Dedifferentiated amniotic fluid mesenchymal stem cell (primary cell): ENCODE data around the gene SLC14A1.

Experiments used
- DNase-seq: peaks from one replicate; pipeline ENCODE4 v3.0.0-alpha.2; 2016; ENCODE audit errors: extremely low spot score

SLC14A1 gene

GRCh38 chr18:45722899-45723298, 1.1 kb upstream of the SLC14A1 start:
- peak; percentile 24 for DNase-seq

DNA sequence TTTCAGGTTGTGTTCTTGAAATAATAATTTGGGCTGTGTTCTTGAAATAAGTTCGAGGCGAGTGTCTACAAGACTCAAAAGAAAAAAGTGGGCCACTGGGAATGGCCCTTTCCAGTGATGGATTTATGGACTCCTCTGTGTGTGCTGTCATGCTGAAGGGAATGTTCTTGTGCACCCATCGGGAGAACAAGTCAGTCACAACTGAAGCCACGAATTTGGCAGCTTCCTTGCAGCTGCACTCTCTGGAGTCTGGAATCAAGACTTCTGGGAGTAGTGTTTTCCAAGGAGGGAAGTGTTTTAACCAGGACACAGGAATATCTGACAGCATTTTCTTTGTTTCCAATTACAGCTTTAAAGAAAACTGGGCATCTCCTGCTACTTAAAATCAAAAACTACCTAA, 620 bp downstream of the SLC14A1 start:
- no peak for DNase-seq

GRCh38 chr18:45725336-45725735, 1.4 kb downstream of the SLC14A1 start:
- DNase-seq = no peak

GRCh38 chr18:45726603-45727002, 2.6 kb downstream of the SLC14A1 start:
- no peak for DNase-seq

- no peak for DNase-seq
These were observed 3.1 kb downstream of the SLC14A1 start for GRCh38 chr18:45727068-45727467.

DNA sequence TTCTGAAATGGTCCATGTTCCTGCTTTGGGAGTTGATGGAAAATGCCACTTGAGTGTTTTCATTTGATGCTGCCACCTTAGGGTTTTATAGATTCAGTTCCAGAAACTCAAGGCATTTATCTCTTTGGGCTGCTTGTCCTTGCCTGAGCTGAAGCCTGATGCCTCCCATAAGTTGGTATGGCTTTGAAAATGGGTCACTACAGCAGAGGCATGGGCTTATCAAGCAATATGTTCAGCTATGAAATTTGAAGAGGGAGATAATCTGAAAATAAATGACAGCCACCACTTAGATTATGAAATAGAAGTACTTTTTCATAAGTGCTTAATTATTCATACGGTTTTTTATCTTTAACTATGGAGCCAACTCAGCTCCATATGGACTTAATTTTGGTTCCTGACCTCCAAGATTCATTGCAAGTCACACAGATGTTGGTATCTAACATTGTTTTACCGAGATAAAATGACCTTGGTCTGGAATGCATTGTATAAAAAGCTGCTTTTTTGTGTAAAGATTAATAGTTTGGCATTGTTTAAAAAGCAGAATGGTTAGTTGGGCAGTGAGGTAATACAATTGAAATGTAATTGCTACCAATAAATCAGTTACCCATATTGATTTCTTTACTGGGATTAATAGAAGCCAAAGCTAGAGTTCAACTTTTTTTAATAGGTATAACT, 4.5 kb downstream of the SLC14A1 start:
- no peak for DNase-seq

- peak; percentile 22 for DNase-seq
These were observed 7.0 kb downstream of the SLC14A1 start for GRCh38 chr18:45730832-45731575.

GRCh38 chr18:45731716-45732115, 7.7 kb downstream of the SLC14A1 start:
- DNase-seq = no peak

- no peak for DNase-seq
These were observed 9.6 kb downstream of the SLC14A1 start for GRCh38 chr18:45733535-45733934.

GRCh38 chr18:45734505-45734904, 10.5 kb downstream of the SLC14A1 start:
- DNase-seq = no peak

DNA sequence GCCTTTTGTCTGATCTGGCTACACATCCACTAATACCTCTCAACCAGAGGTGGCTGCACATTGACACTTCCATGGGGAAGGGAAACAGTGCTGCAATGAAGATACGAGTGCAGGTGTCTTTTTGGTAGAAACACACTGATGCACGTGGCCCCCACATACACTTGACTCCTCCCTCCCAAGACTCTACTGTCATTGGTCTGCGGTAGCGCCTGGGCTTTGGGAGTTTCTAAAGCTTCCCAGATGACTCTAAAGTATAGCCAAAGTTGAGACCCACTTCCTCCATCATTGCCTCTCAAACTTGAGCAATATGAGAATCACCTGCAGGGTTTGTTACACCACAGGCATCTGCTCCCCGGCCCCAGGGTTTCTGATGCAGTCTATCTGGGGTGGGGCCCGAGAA, 11.0 kb downstream of the SLC14A1 start:
- DNase-seq = no peak

DNA sequence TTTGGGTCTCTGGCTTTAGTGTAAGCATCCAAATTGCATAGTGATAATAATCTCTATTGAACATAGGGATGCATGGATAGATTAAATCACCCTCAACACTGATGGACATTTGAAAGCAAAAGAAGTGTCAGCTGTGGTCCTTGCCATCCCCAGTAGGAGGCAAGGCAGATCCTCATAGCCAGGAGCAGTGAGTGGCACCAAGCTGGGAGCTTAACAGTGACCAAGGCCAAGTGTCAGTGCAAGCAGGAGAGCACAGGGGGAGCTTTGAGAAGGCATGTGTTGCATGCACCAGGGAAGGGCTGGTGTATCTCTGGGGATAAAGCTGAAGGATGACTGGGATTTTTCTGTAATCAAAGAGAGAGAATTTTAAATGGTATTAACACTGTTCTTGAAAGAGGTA, 14.7 kb downstream of the SLC14A1 start:
- DNase-seq = no peak

- no peak for DNase-seq
These were observed 15.3 kb downstream of the SLC14A1 start for GRCh38 chr18:45739268-45739667.

- DNase-seq = no peak
These were observed 15.9 kb downstream of the SLC14A1 start for GRCh38 chr18:45739848-45740247.

DNA sequence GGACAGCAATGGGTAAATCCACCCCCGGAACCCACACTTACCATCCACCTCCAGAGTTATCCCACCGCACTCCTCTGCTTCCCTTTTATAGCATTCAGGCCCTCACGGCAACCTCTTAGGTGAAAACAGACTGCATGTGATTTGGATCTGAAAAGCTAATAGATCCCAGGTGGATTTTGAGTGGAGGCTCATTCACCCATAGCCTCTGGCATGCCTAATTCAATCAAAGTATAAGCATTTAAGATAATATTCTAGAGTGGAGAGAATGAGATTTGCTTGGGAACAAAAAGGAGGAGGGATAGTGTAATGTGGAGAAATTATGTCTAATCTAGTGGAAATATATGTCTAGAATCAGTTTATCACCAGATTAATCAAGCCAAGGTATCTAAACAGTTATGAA, 17.1 kb downstream of the SLC14A1 start:
- no peak for DNase-seq

- no peak for DNase-seq
These were observed 22.0 kb downstream of the SLC14A1 start for GRCh38 chr18:45745817-45746461.

- DNase-seq = no peak
These were observed 24.5 kb downstream of the SLC14A1 start for GRCh38 chr18:45748501-45748900.

- no peak for DNase-seq
These were observed 26.1 kb downstream of the SLC14A1 start for GRCh38 chr18:45749918-45750689.

DNA sequence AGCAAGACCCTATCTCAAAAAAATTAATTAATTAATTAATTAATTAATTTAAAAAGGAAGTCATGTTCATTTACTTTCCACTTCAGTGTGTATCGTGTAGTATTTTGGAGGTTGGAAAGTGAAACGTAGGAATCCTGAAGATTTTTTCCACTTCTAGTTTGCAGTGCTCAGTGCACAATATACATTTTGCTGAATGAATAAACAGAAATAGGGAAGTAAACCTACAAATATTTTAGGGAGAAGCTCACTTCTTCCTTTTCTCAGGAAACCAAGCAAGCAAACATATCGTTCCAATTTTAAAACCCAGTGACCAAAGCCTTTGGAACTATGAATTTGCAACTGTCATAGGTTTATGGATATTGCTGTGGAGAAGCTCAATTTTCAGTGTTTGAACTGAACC, 27.8 kb downstream of the SLC14A1 start:
- DNase-seq = no peak

GRCh38 chr18:45752681-45753080, 28.7 kb downstream of the SLC14A1 start:
- DNase-seq = no peak

DNA sequence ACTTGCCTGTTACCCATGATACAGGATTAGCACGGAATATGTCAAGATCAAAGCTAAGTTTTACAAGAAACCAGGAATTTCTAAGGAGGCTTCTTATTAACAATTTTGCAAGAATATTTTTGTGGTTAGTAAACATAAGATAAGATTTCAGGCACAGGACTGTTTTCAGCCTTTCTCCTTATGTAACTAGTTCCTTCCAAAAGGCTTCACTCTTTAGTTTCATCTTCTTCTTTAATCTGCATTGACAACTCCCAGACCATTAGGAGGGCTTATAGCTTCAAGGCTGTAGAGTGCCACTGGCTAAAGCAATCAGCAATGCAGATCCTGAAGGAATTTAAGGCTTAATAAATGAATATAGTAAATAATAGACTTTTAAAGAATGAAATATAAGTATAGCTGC, 29.3 kb downstream of the SLC14A1 start:
- no peak for DNase-seq

GRCh38 chr18:45755934-45756333, 32.0 kb downstream of the SLC14A1 start:
- no peak for DNase-seq
